DND-41 (cell line): ENCODE data around the gene AK6.
A peak's percentile ranks its signal among the peaks of the same experiment; 100 is the strongest.

Experiments
- ATAC-seq: fragments of 200-7000 bp; cut with Tn5 transposase; 3 replicates; pipeline ENCODE4 v1.9.1; 2021; ENCODE audit warnings: low read depth; ENCODE audit not compliant: insufficient read depth
- DNase-seq: peaks from one replicate; pipeline ENCODE4 v3.0.0-alpha.2; 2020
- H2AFZ ChIP-seq: 2 replicates; pipeline ENCODE4 v1.6.0; 2012; ENCODE audit warnings: low read depth, low read length
- H3K27ac ChIP-seq: 2 replicates; pipeline ENCODE4 v1.5.1; 2012; ENCODE audit warnings: low read length, inconsistent platforms
- H3K27me3 ChIP-seq: fragments of 200-600 bp; sonication (generic); 2 replicates; pipeline ENCODE4 v1.6.0; 2012; ENCODE audit warnings: low read length, mild to moderate bottlenecking, inconsistent platforms; ENCODE audit not compliant: insufficient read depth, poor library complexity
- H3K36me3 ChIP-seq: 2 replicates; pipeline ENCODE4 v1.5.1; 2012; ENCODE audit warnings: low read length, inconsistent platforms; ENCODE audit not compliant: insufficient read depth
- H3K4me1 ChIP-seq: 2 replicates; pipeline ENCODE4 v1.5.1; 2012; ENCODE audit warnings: mild to moderate bottlenecking, low read length; ENCODE audit not compliant: insufficient read depth
- H3K4me2 ChIP-seq: 2 replicates; pipeline ENCODE4 v1.6.0; 2012; ENCODE audit warnings: mild to moderate bottlenecking, moderate library complexity, low read length, inconsistent platforms; ENCODE audit not compliant: insufficient read depth
- H3K4me3 ChIP-seq, 2 experiments: fragments of 200-600 bp in 1 of 2; shearing (Covaris generic) in 1 of 2; 2 replicates each; pipeline ENCODE4 v1.5.1; 2012 to 2016; ENCODE audit warnings: inconsistent platforms in 2 of 2, low read length in 2 of 2, mild to moderate bottlenecking in 2 of 2, low read depth in 1 of 2, moderate library complexity in 1 of 2
- H3K79me2 ChIP-seq: 2 replicates; pipeline ENCODE4 v1.6.0; 2012; ENCODE audit warnings: low read length, inconsistent platforms; ENCODE audit not compliant: insufficient read depth
- H3K9ac ChIP-seq: 2 replicates; pipeline ENCODE4 v1.6.0; 2012; ENCODE audit warnings: low read depth, mild to moderate bottlenecking, inconsistent platforms, low read length, moderate library complexity
- H3K9me3 ChIP-seq: 2 replicates; pipeline ENCODE4 v1.5.1; 2012; ENCODE audit warnings: low read length, moderate library complexity, mild to moderate bottlenecking, inconsistent platforms; ENCODE audit not compliant: insufficient read depth, severe bottlenecking
- H4K20me1 ChIP-seq: 2 replicates; pipeline ENCODE4 v1.6.0; 2012; ENCODE audit warnings: low read length; ENCODE audit not compliant: insufficient read depth
- EZH2 ChIP-seq: IDR thresholded peaks from 3 replicates; pipeline ENCODE4 v1.6.1; 2012; ENCODE audit warnings: borderline replicate concordance, low read depth, mild to moderate bottlenecking, moderate library complexity, low read length, inconsistent platforms; ENCODE audit not compliant: severe bottlenecking
- TF ChIP-seq, protein P1 (sequence below): IDR thresholded peaks from 2 replicates; pipeline ENCODE4 v1.5.1; 2012; ENCODE audit warnings: borderline replicate concordance, low read length, moderate library complexity, mild to moderate bottlenecking; ENCODE audit not compliant: poor library complexity, severe bottlenecking; ENCODE audit errors: extremely low read depth

AK6 gene

DNA sequence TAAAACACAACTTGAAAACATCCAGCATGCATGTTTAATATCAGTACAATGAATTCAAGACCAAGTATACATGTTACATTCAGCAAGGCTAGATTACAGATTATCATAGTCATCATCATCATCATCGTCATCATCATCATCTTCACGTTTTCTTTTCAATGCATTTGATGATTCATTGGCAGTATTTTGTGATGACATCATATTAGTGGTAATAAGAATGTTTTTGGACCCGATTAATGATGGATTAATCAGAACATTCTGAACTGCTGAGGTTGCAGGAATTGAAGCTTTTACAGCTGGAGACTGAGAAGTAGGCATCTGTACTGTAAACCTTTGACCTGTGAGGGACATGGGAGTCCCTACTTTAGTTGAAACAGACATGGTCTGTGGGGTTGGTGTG is 4.5 kb downstream of the AK6 start:
- Histone ChIP-seq H3K4me3 (no peak overlapping the region), H3K79me2 (peaks cover 95% of the 10 kb centered on the region), H3K4me1 (peaks cover 27% of the 10 kb centered on the region), H4K20me1 (peaks cover 37% of the 10 kb centered on the region; the same call in 1 of the 2 replicates), H2AFZ (no peak overlapping the region), H3K36me3 (peaks cover 58% of the 10 kb centered on the region), H3K27me3 (no peaks in the 10 kb centered on the region), H3K9me3 (no peaks in the 10 kb centered on the region), H3K27ac (no peak overlapping the region), H3K9ac (no peak overlapping the region), H3K4me2 (peak overlapping the region; percentile 12; the same call in 1 of the 2 replicates)
- no peak for DNase-seq
- TF ChIP-seq EZH2, result no peak
- TF ChIP-seq, protein P1, sequence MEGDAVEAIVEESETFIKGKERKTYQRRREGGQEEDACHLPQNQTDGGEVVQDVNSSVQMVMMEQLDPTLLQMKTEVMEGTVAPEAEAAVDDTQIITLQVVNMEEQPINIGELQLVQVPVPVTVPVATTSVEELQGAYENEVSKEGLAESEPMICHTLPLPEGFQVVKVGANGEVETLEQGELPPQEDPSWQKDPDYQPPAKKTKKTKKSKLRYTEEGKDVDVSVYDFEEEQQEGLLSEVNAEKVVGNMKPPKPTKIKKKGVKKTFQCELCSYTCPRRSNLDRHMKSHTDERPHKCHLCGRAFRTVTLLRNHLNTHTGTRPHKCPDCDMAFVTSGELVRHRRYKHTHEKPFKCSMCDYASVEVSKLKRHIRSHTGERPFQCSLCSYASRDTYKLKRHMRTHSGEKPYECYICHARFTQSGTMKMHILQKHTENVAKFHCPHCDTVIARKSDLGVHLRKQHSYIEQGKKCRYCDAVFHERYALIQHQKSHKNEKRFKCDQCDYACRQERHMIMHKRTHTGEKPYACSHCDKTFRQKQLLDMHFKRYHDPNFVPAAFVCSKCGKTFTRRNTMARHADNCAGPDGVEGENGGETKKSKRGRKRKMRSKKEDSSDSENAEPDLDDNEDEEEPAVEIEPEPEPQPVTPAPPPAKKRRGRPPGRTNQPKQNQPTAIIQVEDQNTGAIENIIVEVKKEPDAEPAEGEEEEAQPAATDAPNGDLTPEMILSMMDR, result no peak
- ATAC-seq, result no peak

DNA sequence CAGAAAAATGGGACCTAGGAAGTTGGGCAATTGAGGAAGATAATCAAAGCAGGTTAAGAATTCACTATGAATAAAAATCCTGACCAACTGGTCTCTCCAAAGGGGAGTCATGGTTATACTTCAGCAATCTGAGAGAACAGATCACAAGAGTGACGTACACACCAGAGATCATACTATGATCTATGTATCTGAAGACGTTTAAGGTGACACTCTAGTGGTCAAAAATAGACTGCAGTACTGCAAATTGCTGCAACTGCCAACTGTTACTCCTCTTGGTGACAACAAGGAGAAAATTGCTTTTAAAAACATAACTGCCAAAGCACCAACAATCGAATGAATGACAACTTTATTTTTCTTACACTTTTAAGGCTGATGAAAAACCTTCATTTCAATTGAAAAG is 4.9 kb downstream of the AK6 start:
- ATAC-seq, result no peak
- H3K4me2 ChIP-seq, result no peak overlapping the region
- no peak for DNase-seq
- TF ChIP-seq, protein P1, result peak; percentile 57
- TF ChIP-seq EZH2, result no peak
- H3K36me3 ChIP-seq, result peaks cover 58% of the 10 kb centered on the region
- H3K27ac ChIP-seq, result no peak overlapping the region
- H3K79me2 ChIP-seq, result peaks cover 98% of the 10 kb centered on the region
- no peak overlapping the region for H3K9ac ChIP-seq
- peaks cover 37% of the 10 kb centered on the region; the same call in 1 of the 2 replicates for H4K20me1 ChIP-seq
- H3K4me1 ChIP-seq, result peaks cover 27% of the 10 kb centered on the region
- H3K27me3 ChIP-seq, result no peaks in the 10 kb centered on the region
- no peaks in the 10 kb centered on the region for H3K9me3 ChIP-seq
- H2AFZ ChIP-seq, result no peak overlapping the region
- no peak overlapping the region for H3K4me3 ChIP-seq

DNA sequence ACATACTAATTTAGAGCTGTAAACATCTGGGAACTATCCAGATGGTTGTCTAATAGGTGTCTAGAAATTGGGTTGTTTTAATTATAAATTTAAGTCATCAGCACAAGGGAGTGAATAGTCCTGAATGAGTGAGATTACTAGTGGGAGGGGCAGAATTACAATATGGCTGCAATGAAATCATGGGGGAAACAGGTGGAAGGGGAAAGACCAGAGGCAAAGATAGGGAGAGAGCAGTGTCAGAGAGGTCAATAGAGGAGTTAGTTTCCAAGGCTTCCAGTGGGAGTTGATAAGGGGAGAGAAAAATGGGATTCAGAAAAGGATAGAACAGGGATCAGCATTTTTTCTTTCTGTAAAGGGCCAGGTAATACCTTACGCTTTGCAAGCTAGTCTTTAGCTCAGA is 8.9 kb downstream of the AK6 start:
- Histone ChIP-seq H3K4me2 (no peak overlapping the region), H3K4me3 (no peak overlapping the region), H3K36me3 (peaks cover 52% of the 10 kb centered on the region), H3K4me1 (0 out of 2 replicates have a peak, but pooled peaks cover 8% of the 10 kb centered on the region), H3K9ac (no peak overlapping the region), H2AFZ (no peak overlapping the region), H3K27ac (no peak overlapping the region), H3K79me2 (peaks cover 95% of the 10 kb centered on the region), H4K20me1 (peaks cover 25% of the 10 kb centered on the region; the same call in 1 of the 2 replicates), H3K9me3 (no peaks in the 10 kb centered on the region), H3K27me3 (no peaks in the 10 kb centered on the region)
- no peak for TF ChIP-seq EZH2
- TF ChIP-seq, protein P1, result no peak
- no peak for ATAC-seq
- DNase-seq, result no peak
